Activated T-cell treated with anti-CD3 and anti-CD28 coated beads for 48 hours (primary cell): ENCODE measurements around the gene MRPL36.

ENCODE experiments used
- DNase-seq: peaks from one replicate; pipeline ENCODE4 v3.0.0-alpha.2; 2020; ENCODE audit warnings: low read depth

The MRPL36 gene

DNA sequence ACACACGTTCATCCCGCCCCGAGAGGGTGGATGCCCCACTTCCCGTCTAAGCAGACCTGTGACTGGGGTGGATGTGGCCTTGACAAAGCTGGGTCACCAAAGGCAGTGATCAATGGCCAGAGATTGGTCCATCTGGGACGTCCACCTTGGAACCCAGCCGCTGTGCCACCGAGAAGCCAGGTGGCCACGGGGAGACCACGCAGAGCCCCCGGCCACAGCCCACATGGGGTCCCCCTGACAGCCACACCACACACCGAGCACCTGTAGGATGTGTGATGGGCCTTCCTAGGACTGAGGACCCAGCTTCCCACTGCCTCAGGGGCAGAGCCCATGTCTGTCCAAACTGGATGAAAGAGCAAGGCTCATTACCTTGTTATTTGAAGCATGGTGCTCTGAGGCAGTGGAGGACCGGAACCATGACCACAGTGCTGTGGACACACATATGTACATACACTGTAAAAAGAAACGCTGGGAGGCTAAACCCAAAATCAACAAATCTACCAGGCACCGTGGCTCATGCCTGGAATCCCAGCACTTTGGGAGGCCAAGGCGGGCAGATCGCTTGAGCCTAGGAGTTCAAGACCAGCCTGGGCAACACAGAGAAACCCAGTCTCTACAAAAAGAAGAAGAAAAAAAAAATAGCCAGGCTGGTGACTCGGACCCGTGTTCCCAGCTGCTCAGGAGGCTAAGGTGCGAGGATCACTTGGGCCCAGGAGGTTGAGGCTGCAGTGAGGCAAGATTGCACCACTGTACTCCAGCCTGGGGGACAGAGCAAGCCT lies 50.1 kb downstream of the MRPL36 start:
- no peak for DNase-seq

DNA sequence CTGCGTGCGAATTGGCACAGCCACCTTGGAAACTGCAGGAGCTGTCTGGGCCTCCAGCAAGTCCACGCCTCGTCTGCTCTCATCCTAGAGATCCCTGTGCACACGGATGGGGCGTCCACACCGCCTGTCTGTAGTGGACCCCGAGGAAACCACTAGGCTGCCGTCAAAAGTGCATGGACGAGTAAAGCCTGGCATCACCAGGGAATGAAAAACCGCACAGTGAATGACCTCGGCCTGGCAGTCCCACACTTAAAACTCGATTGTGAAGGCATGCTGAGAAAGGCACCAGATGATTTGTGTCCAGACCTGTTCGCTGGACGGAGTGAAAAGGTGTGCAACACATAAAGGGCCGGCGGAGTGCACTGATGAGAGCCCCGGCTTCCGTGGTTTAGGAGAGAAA lies 50.8 kb downstream of the MRPL36 start:
- no peak for DNase-seq
